Fibroblast of peridontal ligament (primary cell): ENCODE results near the gene TMEM127.

Source experiments
- DNase-seq: peaks from one replicate; pipeline ENCODE4 v3.0.0-alpha.2; 2010; ENCODE audit errors: extremely low read depth

TMEM127 gene, protein sequence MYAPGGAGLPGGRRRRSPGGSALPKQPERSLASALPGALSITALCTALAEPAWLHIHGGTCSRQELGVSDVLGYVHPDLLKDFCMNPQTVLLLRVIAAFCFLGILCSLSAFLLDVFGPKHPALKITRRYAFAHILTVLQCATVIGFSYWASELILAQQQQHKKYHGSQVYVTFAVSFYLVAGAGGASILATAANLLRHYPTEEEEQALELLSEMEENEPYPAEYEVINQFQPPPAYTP

GRCh38 chr2:96265840-96266679 lies at the start of gene TMEM127, which contains the start of gene CIAO1:
Gene TMEM127, minus strand, starts transcription at chr2:96265997. Its CDS starts 616 bp downstream, at chr2:96265381.
Gene CIAO1, plus strand, starts transcription at chr2:96266225. Its CDS starts 126 bp downstream, at chr2:96266351.
- peak; percentile 95 for DNase-seq

DNA sequence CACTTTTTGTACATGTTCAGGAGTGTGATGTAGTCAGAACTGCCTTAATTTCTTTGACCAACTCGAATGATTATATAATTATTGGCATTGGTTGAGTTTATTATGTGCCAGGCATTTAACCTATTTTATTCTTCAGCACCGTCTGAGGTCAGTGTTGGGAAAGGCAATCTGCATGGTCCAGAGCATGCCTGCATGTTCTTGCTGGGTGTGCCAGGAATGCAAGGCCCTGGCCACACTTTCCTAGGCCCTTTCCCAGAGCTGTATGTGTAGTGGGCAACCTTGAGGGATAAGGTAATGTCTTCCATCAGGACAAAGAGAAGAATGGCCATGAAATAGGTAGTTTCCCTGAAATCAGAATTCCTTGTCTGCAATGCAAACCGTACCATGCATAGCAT lies 49.2 kb upstream of the TMEM127 start:
- DNase-seq, result no peak

- no peak for DNase-seq
Measured at GRCh38 chr2:96308248-96308647, 42.5 kb upstream of the TMEM127 start.

GRCh38 chr2:96306370-96306769 lies 40.6 kb upstream of the TMEM127 start:
- no peak for DNase-seq

DNA sequence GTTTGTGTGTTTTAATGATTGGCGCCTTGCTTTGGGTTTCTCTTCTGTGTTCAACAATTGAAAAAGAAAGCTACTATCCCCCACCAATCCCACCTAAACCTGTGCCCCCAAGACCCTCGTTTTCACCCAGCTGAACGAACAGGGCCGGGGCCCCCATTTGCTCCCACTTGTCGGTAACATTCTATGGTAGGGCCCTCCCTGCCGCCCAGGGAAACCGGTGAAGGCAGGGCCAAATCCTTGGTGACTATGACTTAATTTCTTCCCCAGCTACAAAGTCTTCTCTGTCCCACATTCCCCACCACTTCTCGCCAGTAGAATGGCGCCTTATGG lies 40.1 kb upstream of the TMEM127 start:
- DNase-seq, result no peak

GRCh38 chr2:96305091-96305978 lies 39.5 kb upstream of the TMEM127 start, which contains the start of gene SNRNP200:
Gene SNRNP200, minus strand, starts transcription at chr2:96305546. Its CDS starts 109 bp downstream, at chr2:96305437.
- DNase-seq, result peak; percentile 70

GRCh38 chr2:96304606-96305005 lies 38.8 kb upstream of the TMEM127 start:
- DNase-seq, result no peak

- no peak for DNase-seq
Measured at GRCh38 chr2:96301865-96302264, 36.1 kb upstream of the TMEM127 start.

DNA sequence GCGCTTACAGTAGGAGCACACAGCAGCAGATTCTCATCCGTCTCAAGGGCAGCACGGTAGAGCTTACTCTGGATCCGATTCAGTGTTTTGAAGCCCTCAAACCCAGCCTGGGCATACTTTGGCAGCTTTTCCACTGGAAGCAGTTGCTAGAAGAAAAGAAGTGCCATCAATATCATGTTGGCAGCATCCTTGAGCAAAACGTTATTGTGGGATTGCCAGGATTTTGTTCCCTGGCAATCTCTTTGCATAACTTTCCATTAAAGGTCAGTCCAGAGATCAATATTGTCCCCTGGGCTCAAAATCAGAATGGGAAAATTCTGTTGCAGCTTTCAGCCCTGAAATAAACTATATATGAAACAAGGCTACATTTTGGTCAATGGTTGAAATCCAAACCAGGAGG lies 31.1 kb upstream of the TMEM127 start:
- DNase-seq, result no peak

- DNase-seq, result peak; percentile 7
Measured at GRCh38 chr2:96294271-96294670, 28.5 kb upstream of the TMEM127 start.

DNA sequence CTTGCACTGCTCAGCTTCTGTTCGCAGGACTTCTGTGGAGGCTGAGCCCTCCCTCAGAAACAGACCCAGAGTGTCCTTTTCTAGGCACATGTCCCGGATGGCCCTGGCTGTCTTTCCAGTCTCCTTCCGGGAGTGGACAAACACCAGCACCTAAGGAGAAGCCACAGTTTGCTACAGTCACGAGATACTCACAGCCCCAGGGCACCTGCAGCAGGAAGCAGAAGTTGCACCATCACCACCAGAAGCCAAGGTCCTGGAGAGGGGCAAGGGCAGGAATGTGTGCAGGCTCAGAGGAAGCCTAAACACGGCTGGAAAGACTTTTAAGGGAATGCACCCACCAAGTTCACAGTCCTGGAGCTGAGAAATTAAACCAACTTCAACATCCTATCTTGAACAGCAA lies 26.0 kb upstream of the TMEM127 start:
- no peak for DNase-seq

DNA sequence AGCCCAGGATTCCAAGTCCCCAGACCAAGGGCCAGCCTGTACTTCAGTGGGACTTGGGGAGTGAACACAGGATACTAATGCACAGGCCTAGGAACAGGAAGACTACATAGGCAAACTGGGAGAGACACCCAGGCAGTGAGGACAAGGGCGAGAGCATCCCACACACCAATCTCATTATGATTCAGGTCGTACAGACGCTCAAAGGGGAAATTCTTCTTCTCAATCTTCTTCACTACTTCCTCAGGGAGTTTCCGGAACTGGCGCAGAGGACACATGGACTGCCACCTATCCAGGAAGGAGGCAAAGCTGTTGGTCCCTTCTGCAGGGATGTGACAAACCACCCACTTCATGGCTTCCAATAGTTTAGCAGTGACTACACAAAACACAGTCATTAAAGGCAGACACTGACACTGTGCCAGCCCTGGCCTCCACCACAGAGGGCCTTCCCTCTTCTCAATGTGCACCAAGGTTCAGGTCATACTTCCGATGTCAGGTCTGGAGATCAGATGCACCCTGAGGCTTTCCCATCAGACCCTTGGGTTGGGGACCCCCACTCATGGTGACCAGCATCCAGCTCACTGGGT lies 21.6 kb upstream of the TMEM127 start:
- DNase-seq, result no peak

- DNase-seq, result no peak
Measured at GRCh38 chr2:96276787-96277499, 11.1 kb upstream of the TMEM127 start.

DNA sequence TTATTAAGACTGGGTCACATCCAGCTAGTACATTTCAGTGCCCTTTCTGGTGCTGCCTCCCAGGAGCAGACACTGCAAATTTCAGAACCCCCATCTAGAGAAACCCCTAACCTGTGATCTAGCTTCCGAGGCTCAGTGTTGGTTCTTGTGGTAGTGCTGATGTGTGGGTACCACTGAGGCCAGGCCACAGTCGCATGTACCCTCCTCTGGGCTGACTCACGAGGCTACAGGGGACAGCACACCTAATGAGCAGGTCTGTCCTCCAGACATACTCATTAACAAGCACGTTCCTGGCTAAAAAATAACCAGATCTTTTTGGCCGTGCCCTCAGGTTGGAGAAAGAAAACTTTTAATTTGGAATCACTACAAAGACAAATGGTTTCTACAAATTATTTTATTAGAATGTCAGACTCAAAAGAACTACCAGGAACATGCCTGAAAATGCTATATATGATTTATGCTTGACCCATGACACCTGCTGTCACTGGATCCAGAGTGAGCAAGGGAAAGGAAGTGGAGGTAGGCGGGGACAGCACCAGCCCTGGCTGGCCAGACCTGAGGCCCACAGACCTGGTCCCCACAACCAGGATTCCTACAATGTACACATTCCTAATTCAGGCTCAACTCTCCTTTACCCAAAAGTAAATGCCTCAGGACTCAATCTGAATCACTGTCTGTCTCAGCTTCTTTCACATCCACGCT lies 8.7 kb upstream of the TMEM127 start:
- no peak for DNase-seq

DNA sequence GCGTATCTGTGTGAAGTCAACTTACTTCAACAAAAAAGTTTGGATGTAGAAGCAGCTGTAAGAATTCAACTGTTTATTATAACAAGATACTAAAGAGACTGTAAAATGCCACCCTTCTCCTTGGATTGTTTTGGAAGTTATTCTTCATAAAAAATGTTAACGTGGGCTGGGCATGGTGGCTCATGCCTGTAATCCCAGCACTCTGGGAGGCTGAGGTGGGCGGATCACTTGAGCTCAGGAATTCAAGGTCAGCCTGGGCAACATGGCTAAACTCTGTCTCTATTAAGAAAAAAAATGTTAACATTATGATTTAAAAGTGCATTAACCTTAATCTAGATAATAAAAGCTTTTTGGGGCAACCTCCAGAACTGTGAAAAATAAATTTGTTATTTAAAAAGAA lies 8.0 kb upstream of the TMEM127 start:
- DNase-seq, result no peak

DNA sequence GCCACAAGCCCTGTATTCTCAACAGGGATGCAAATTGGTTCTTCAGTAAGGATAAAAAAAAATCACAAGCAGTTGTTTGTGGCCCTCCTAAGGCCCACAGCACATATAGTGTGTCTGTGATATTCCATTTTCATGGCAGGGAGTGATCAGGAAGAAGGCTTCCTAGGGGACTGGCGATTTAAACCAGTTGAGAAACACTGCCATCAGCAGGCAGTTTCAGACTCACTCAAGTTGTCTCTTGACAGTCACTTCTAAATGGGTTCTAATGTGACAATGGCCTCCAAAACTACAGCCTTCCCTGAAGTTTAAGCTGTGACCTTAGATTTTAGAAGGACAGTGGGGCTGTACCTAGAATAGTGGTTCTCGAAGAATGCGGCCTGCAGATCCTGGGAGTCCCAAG lies 6.2 kb upstream of the TMEM127 start:
- no peak for DNase-seq

DNA sequence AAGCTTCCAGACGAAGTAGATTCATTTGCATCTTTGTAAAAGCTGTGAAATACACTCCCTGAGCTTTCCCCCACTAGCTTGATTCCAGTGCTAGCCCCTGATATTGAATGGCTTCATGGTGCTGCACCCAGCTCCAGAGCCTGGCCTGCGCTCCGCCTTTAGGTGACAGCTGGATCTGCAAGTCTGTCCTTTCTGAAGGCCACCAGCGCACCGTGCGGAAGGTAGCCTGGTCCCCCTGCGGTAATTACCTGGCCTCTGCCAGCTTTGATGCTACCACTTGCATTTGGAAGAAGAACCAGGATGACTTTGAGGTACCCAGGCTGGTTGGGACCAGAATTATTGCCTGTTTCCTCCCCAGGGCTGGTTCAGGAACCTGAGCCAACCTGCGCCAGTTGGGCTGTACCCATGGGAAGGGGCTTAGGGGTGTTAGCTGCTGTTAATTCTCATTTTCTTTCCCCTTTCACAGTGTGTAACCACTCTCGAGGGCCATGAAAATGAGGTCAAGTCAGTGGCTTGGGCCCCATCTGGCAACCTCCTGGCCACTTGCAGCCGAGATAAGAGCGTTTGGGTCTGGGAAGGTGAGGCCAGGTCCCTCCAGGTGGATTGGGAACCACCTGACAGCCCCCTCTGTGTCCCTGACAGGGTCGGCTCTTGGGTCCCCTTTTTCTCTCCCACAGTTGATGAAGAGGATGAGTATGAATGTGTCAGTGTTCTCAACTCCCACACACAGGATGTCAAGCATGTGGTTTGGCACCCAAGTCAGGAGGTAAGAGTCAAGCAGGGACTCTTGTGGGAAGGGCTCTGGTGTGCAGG lies 1.6 kb upstream of the TMEM127 start:
- peak; percentile 34 for DNase-seq

GRCh38 chr2:96265349-96265839 lies 403 bp downstream of the TMEM127 start:
- DNase-seq, result peak; percentile 10

DNA sequence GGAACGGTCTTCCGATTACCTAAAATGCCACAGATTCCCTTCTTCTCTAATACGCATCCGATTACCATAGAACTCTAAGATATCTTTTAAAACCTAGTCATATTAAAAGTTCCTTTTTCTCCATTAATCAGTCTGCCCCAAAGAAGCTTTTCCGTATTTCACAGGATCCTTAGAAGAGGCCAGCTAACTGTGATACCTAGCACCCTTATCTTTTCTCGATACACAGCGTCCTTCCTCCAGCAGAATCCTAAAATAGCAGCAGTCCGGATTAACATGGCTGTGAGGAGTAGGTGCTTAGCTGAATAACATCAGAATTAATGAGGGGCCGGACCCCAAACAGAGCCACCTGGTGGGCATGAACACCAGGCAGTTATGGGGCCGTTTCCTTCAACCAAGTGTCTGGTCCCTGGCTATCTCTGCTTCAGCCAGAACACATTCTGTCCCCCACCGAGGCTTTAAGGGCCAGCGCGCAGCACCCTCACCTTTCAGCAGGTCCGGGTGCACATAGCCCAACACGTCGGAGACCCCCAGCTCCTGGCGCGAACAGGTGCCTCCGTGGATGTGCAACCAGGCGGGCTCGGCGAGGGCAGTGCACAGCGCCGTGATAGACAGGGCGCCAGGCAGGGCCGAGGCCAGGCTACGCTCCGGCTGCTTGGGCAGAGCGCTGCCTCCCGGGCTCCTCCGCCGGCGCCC lies 995 bp downstream of the TMEM127 start:
- DNase-seq, result peak; percentile 40
